Activated CD8-positive, alpha-beta memory T cell treated with anti-CD3 and anti-CD28 coated beads, Interleukin-2, amount 50 U/mL, for 24 hours (primary cell): ENCODE results near the gene PPP3R1.

Source experiments
- DNase-seq: peaks from one replicate; pipeline ENCODE4 v3.0.0-alpha.2; 2020; ENCODE audit errors: extremely low read depth

Gene PPP3R1

GRCh38 chr2:68252400-68253218 is at the start of gene PPP3R1:
TSS of gene PPP3R1 (minus strand) at chr2:68252532. CDS start at chr2:68252127, 405 bp downstream.
- peak; percentile 86 for DNase-seq

- no peak for DNase-seq
These were observed 43.2 kb upstream of the PPP3R1 start for GRCh38 chr2:68295516-68295915.

- no peak for DNase-seq
These were observed 42.6 kb upstream of the PPP3R1 start for GRCh38 chr2:68294913-68295312.

- no peak for DNase-seq
These were observed 41.9 kb upstream of the PPP3R1 start for GRCh38 chr2:68294187-68294586.

GRCh38 chr2:68293755-68294154 is 41.4 kb upstream of the PPP3R1 start:
- DNase-seq, result no peak

- DNase-seq, result no peak
These were observed 40.7 kb upstream of the PPP3R1 start for GRCh38 chr2:68293024-68293423.

GRCh38 chr2:68292108-68292710 is 39.9 kb upstream of the PPP3R1 start:
- DNase-seq, result no peak

- DNase-seq, result no peak
These were observed 39.0 kb upstream of the PPP3R1 start for GRCh38 chr2:68291314-68291713.

GRCh38 chr2:68290901-68291300 is 38.6 kb upstream of the PPP3R1 start:
- DNase-seq, result no peak

- no peak for DNase-seq
These were observed 35.5 kb upstream of the PPP3R1 start for GRCh38 chr2:68287580-68288441.

GRCh38 chr2:68284896-68285295 is 32.6 kb upstream of the PPP3R1 start:
- no peak for DNase-seq

GRCh38 chr2:68283419-68283812 is 31.1 kb upstream of the PPP3R1 start:
- DNase-seq, result no peak

- DNase-seq, result no peak
These were observed 30.6 kb upstream of the PPP3R1 start for GRCh38 chr2:68282811-68283418.

- DNase-seq, result no peak
These were observed 28.5 kb upstream of the PPP3R1 start for GRCh38 chr2:68280796-68281195.

GRCh38 chr2:68280348-68280747 is 28.0 kb upstream of the PPP3R1 start:
- DNase-seq, result no peak

GRCh38 chr2:68279691-68280090 is 27.4 kb upstream of the PPP3R1 start:
- DNase-seq, result no peak

GRCh38 chr2:68278169-68278568 is 25.8 kb upstream of the PPP3R1 start:
- DNase-seq, result no peak

GRCh38 chr2:68274022-68274421 is 21.7 kb upstream of the PPP3R1 start:
- DNase-seq, result no peak

- no peak for DNase-seq
These were observed 20.1 kb upstream of the PPP3R1 start for GRCh38 chr2:68272246-68272994.

- no peak for DNase-seq
These were observed 14.3 kb upstream of the PPP3R1 start for GRCh38 chr2:68266655-68267054.

- DNase-seq, result no peak
These were observed 11.3 kb upstream of the PPP3R1 start for GRCh38 chr2:68263632-68264031.
